GM18499 (cell line): ENCODE data around the gene PCGF1.
"Not testable (repeated sequence)": the region's sequence is repeated elsewhere in the genome, so short reads cannot be mapped to it uniquely, and the experiment has no call there.

Experiments
- ATAC-seq: cut with Tn5 transposase; IDR thresholded peaks from one replicate; pipeline ENCODE4 v1.9.1; 2021; ENCODE audit warnings: moderate number of reproducible peaks; ENCODE audit not compliant: insufficient read depth, unreplicated experiment

Gene PCGF1

DNA sequence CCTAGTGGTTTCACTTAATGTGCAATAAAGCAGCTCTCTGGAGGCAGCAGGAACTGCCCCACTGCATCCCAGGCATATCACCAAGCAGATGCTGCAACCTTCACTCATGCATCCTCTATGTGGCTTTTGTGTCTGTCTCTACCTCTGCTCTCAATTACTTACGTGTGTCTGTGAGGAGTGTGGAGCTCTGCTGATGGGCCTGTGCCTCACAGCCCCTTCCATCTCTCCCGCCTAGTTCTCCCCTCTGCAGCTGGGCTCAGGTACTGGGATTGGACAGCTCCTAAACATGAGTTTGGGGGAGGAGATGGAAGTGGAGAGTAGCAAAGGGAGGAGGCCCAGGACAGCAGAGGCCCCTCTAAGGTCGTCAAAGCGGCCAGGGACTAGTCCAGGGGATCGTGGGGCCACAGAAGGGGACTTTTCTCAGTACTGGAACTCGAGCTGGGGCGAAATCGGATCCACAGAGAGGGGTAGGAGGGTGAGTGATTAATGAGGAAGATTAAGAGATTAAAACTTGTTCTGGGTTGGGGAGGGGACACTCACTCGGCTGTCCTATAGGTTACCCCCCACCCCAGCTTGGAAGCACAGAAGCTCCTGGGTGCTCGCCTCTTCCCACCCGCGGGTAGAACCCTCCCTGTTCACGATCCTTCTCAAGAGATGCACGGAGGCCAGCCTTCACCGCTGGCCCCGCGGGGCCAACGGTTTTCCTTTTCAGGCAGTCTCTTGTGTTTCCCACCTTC, 6.0 kb downstream of the PCGF1 start:
- ATAC-seq = no peak

DNA sequence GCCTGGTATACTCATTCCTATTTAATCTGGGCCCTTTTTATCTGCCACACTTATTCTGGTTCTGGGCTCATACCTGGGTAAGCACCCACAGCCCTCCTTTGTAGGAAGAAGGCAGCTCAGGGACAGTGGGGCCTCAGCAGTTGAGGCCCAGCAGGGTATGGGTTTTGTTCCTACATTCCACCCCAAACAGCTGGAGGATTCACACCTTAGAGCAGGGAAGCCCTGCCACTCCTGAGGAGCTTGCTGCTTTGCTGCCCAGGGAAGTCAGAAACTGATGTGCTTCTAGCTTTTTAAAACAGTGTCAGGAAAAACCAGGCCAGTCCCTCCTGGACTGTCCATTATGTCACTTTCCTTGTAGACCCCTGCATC, 6.9 kb downstream of the PCGF1 start:
- no peak for ATAC-seq

DNA sequence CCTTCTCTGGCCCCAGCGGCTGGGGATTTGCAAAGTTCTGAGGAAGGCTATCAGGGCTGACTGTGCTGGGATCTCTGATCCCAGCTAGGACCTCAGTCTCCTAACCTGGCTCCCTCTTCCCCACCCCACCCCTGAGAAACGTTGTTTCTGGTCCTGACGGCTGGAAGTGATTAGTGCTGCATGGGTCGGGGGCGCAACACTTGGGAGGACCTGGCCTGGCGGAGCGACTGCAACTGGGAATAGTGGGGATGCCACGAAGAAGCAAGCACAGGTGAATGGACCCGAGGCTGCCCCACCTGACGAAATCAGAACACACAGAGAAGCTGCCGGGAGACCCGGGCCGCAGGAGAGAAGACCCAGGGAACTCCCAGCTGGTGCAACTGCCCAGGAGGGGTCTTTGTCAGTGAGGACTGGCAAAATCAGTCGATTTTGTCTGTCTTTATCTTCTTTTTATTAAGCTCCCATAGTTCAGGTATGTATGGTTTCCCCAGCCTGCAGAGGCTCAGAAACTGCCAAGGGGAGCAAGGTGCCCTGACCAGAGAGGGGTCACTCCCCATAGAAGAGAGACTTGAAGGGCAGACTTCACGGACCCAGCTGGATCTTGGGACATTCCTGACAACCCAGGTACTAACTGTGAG, 7.4 kb downstream of the PCGF1 start:
- ATAC-seq = no peak

DNA sequence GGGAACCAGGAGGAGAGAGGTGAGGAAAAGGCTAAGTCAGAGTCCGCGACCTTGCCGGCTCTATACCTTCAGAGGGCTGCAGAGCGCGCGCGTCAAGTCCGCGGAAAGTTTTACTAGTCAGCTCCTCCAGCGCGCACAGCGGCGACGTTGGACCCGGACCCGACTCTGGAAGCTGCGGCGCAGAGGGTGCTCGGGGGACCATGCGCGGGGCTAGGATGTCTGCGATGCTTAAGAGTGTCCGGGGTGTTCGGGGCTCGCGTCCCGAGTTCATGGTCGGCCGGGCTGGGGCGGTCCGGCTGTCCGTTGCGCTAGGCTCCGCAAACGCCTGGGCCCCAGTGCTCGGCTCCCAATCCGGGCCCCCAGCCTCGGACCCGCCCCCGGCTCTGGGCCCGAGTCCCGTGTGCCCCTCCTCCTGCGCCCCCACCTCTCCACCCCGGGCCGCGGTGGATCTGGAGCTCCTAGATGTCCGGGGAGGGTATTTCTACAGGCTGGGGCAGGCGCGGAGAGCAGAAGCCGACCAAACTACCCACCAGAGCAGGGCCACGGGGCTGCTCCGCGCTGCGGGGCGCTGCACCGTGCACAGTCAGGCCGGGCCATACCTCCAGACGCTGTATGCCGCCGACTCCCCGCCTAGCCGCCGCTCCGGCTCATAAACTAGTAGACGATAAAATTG, 8.1 kb downstream of the PCGF1 start, which contains the start of gene LBX2:
LBX2 (minus strand) TSS at position 337 of the 673 bp plus-strand sequence; CDS start at position 271, 66 bp downstream.
- no peak for ATAC-seq

DNA sequence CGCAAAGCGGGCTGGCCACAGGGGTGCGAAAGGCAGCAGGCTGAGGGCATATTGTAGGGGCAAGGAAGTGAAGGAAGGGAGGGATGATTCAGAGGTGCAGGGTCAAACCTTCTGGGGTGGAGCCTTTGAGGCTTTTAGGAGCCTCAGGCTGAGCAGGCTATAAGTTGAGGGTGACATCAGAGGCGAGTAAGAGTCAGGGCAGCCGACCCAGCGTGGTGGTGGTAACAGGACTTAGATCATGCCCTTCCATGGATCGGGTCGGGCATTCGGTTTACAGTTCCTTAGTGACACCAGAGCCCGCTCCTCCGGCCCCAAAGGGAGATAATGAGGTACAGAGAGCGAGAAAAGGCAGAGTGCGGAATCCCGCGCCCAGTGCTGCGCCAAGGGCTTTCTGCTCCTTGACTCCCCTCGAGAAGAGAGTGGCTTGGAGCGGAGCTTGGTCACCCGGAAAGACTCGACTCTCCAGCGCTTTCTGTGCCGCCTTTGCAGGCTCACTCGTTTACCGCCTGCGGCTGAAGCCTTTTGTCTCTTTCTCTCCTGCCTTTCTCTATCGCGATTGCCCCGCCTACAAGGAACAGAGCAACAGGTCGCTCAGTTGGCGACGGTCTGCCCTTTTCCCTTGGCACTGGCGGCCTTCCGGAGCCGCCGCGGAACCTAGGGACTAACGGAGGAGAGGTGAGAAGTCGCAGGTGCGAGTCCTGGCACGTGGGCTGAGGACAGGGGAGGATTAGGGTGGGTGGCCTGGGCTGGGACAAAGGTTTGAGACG, 8.8 kb downstream of the PCGF1 start:
- no peak for ATAC-seq

DNA sequence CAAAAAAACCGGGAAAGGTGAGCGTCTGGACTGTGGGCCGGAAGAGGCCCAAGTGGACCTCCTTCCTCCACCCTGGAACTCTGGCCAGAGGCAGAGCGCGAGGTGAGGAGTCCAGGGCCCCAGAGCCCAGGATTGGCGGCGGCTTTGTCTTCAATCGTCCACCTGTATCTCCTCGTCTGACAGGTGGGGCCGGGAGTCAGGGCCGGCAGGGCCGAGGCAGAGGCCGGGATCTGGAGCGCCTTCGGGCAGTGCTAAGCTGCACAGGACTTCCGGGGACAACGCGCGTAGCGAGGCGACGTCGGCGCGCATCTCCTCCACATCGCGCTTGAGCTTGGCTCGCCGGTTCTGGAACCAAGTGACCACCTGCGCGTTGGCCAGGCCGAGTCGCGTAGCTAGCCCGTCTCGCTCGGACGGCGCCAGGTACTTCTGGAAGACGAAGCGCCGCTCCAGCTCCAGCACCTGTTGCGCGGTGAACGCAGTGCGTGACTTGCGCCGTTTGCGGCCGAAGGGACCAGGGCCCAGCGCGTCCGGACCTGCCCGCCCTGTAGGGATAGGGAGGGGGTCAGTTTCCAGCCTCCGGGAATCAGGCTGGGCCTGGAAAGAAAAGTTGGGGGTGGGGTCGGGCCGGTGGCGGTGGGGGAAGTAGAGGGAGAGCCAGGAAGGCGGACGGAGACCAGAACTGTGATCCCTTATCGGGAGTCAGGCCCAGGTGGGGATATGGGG, 9.6 kb downstream of the PCGF1 start:
- ATAC-seq = no peak

DNA sequence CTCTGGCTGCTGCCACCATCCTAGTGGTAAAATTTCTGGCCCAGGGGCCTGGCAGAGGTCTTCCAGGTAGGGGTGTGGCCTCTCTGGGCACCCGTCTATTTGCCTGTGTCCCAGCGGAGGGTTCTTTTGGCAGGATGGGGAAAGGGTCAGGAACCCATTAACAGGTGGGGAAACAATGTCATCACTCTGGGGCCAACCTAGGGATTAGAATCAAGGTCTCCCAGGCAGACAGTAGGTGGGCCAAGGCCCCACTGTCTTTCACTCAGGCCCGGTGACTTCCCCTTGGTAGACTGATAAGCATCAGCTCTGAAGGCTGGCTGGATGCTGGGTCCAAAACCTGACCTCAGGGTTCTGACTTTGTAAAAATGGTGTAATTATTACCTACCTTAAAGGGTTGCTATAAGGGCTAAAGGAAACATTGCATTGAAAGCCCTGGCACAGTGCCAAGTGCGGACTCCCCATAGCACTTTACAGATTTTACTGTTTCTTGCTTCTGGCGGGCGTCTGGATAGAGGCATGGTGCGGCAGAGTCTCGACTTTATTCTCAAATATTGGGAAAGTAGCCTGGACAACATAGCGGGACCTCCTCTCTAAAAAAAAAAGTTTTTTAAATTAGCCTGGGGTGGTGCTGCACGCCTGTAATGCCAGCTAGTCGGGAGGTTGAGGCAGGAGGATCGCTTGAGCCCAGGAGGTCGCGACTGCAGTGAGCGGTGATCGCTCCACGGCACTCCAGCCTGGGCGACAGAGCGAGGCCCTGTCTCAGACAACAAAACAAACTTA, 10.3 kb downstream of the PCGF1 start:
- ATAC-seq = no peak

DNA sequence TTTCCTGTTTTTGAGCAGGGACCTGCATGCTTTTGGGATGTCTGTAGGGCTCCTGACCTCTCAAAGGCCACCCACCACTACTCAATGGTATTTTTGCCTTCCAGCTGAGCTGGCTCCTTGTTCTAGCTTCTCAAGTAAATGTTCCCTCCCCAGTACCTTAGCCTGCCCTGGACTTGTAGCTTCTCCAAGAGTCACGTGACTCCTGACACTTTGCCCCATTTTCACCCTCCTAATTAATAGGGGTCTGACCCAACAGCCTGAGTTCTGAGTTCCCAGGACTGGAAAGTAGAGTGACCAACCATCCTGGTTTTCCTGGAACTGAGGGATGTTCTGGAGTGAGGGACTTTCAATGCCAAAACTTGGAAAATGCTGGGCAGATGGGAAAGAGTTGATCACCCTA, 12.1 kb downstream of the PCGF1 start:
- ATAC-seq = no peak

DNA sequence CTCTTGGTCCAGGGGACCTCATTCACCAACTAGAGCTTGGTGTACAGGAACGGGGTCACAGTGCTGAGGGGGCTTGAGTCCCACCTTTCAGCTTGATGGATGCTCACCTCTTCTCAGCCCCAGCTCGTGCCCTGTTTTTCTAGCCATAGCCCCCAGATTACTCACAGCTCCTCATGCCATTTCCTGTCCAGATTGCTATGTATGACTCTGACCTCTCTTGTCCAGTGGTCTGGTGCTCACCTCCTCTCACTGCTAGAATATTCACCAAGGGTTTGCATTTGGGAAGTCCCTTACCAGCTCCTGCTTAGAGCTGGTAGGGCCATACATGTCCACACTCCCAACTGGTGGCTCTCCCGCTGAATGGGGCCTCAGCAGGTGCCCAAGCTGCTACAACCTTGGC, 13.9 kb downstream of the PCGF1 start:
- no peak for ATAC-seq

DNA sequence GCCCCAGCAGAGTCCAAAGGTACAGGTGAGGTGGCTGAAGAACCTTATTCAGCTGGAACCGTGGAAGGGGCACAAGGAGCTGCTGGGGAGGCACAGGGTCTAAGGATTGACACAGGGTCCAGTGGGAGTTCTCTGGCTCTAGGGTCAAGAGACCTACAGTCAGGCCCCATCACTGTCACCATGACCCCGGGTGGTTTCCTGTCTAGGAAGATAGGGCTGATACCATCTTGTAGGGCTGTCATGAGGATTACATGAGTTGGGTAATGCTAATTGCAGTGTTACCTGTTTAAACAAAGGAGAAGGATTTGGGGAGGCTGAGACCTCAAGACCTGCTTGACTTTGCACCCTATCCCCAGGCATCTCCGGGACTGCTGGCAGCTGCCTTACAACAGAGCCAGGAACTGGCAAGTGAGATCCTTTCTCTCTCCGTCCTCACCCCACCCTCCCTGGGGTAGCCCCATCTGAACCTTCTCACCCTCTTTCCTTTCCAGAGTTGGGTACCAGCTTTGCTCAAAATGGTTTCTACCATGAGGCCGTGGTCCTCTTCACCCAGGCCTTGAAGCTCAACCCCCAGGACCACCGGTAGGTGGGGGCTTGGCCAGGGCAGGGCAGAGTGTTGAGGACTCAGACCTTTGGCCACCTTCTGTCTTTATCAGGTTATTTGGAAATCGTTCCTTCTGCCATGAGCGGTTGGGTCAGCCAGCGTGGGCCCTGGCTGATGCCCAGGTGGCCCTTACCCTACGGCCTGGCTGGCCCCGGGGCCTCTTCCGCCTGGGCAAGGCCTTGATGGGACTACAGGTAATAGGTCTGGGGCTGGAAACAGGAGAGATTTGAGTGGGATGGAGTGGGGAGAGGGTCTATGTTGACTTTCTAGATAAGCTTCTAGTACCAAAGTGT, 15.6 kb downstream of the PCGF1 start:
- no peak for ATAC-seq

DNA sequence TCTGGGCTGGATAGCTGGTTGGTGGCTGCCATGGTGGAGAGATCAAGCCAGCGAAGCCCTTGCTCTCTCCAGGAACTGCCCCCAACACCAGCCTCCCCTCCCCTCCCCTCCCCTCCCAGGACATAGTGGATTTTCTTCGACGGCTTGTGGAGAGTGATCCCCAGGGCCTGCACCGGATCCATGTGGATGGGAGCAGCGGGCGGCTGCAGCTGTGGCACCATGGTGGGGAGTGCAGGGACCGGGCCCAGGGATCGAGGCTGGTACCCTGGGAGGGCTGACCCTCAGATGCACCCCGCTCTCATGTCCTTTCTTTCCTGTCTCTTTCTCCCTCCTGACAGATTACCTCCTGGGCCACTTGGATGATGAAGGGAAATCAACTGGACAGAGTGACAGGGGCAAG, 17.6 kb downstream of the PCGF1 start:
- ATAC-seq = no peak

DNA sequence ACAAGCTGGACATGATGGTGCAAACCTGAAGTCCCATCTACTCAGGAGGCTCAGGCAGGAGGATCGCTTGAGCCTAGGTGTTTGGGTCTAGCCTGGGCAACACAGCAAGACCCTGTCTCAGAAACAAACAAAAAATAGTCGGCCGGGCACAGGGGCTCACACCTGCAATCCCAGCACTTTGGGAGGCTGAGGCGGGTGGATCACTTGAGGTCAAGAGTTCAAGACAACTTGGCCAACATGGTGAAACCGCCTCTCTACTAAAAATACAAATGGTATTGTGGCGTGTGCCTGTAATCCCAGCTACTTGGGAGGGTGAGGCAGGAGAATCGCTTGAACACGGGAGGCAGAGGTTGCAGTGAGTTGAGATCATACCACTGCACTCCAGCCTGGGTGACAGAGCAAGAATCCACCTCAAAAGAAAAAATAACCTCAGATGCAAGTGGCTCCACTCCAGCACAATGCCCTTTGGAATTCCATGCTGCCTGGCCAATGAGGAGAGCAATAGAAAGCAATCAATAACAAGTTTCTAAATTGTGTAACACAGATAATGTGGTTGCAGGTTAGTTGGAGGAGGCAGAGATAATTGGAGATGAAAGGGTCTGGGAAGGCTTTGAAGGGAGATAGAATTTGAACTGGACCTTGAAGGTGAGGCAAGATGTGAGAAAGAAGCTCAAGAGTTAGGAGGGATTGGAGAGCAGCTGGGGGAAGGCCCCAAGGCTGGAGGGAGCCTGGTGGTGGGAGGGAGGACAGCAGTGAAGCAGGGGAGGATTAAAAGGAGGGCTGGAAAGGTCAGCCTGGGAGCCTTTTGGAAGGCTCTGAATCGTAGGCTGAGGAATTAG, 18.6 kb downstream of the PCGF1 start:
- no peak for ATAC-seq

DNA sequence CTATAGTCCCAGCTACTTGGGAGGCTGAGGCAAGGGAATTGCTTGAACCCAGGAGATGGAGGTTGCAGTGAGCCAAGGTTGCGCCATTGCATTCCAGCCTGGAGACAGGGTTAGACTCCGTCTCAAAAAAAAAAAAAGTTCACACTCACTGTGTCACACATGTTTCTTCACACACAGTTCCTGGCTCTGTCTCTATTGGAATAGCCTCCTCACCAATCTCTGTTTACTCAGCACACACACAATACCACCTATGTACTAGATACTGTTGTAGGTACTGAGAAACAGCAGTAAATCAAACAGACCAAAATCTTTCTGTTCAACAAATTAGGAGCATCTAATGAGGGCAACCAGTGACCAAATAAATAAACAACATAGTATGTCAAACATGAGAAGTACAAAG, 21.4 kb downstream of the PCGF1 start:
- ATAC-seq = no peak

DNA sequence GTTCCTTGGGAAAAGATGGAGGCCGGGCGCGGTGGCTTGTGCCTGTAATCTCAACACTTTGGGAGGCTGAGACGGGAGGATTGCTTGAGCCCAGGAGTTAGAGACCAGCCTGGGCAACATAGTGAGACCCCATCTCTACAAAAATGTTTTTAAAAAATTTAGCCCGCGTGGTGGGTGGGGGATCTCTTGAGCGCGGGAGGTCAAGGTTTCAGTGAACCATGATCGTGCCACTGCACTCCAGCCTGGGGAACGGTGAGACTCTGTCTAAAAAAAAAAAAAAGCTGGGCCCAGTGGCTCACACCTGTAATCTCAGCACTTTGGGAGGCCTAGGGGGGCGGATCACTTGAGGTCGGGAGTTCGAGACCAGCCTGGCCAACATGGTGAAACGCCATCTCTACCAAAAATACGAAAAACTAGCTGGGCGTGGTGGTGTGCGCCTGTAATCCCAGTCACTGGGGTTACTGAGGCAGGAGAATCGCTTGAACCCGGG, 23.8 kb downstream of the PCGF1 start:
- ATAC-seq = not testable (repeated sequence)

DNA sequence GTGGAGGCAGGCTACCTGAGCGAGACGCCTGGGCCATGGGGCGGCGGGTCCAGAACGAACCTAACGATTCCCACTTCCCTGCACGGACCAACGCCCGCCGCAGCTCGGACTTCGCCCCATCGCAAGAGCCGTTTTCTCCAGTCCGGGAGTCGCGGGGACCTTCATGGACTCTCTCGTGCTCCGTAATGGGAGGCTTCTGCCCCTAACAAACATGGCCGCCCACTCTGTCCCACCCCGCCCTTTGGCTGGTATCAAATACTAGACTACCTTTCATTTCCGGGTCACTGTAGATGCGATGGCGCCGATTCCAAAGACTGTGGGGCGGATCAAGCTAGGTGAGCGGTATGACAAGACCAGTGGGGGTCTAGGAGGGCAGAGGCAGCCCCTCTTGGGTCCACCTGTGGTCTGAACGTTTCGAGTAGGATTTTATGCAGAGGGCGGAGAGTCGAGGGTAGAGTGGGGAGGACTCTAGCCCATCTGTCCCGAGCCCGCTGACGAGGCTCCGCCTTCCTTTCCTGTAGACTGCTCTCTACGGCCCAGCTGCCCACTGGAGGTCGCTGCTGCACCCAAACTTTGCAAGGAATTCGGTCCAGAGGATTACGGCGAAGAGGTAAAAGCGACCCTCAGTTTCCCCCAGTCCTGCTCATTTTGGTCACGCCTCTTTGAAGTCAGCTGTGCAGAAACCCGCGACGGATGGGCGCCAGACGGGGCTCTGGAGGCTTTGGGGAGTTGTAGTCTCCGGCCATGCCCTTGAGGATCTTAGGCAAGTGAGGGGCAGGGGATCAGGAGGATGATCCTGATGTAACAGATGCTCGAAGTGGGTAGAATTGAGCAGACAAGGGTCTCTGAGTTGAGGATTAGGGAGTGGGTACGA, 24.5 kb downstream of the PCGF1 start, which contains the start of the genes CCDC142 and TTC31:
CCDC142 (minus strand) TSS at position 198 of the 874 bp plus-strand sequence; CDS start at position 37, 161 bp downstream.
TTC31 (plus strand) TSS at position 281 of the 874 bp plus-strand sequence; CDS start at position 296, 15 bp downstream.
- peak; percentile 70 for ATAC-seq
